ENCODE results near the gene BAHCC1.

The BAHCC1 gene

GRCh38 chr17:81398176-81398831, 3.0 kb downstream of the BAHCC1 start:
- peak; percentile 89 for DNase-seq

GRCh38 chr17:81398832-81399411, 3.7 kb downstream of the BAHCC1 start:
- peak; percentile 81 for DNase-seq

GRCh38 chr17:81399481-81400153, 4.4 kb downstream of the BAHCC1 start:
- DNase-seq: peak; percentile 86

- peak; percentile 86 for DNase-seq
Observed at GRCh38 chr17:81400154-81400977, 5.1 kb downstream of the BAHCC1 start.

GRCh38 chr17:81400996-81401722, 5.9 kb downstream of the BAHCC1 start:
- peak; percentile 75 for DNase-seq

- DNase-seq: peak; percentile 65
Observed at GRCh38 chr17:81401723-81402529, 6.7 kb downstream of the BAHCC1 start.

GRCh38 chr17:81402530-81402941, 7.3 kb downstream of the BAHCC1 start:
- peak; percentile 68 for DNase-seq

GRCh38 chr17:81402981-81403467, 7.8 kb downstream of the BAHCC1 start:
- peak; percentile 78 for DNase-seq

- peak; percentile 82 for DNase-seq
Observed at GRCh38 chr17:81403671-81404534, 8.6 kb downstream of the BAHCC1 start.

GRCh38 chr17:81404558-81405165, 9.4 kb downstream of the BAHCC1 start:
- DNase-seq: peak; percentile 68

GRCh38 chr17:81405411-81405872, 10.2 kb downstream of the BAHCC1 start:
- peak; percentile 58 for DNase-seq

- peak; percentile 74 for DNase-seq
Observed at GRCh38 chr17:81406117-81406953, 11.1 kb downstream of the BAHCC1 start.

GRCh38 chr17:81408049-81408448, 12.8 kb downstream of the BAHCC1 start:
- no peak for DNase-seq

- DNase-seq: no peak
Observed at GRCh38 chr17:81409190-81409935, 14.1 kb downstream of the BAHCC1 start.

- DNase-seq: no peak
Observed at GRCh38 chr17:81410852-81411251, 15.6 kb downstream of the BAHCC1 start.

GRCh38 chr17:81411305-81411704, 16.0 kb downstream of the BAHCC1 start:
- no peak for DNase-seq

- DNase-seq: peak; percentile 64
Observed at GRCh38 chr17:81412490-81413093, 17.3 kb downstream of the BAHCC1 start.
